C1 segment of cervical spinal cord (tissue), 14 donors: ENCODE data around the gene GP2.

Source experiments
- DNase-seq, 14 donors: peaks; one replicate each; lab custom pipeline; 2025; lab: John Stamatoyannopoulos, UW

GP2 gene

GRCh38 chr16:20327444-20328041, at the start of gene GP2:
TSS of gene GP2 (minus strand) at chr16:20327513. CDS start at chr16:20326431, 1,082 bp downstream.
- DNase-seq = no peak

- no peak for DNase-seq
Measured at GRCh38 chr16:20372701-20373100, 45.4 kb upstream of the GP2 start.

- DNase-seq = no peak
Measured at GRCh38 chr16:20369452-20370054, 42.2 kb upstream of the GP2 start.

- DNase-seq = no peak
Measured at GRCh38 chr16:20364051-20364450, 36.7 kb upstream of the GP2 start.

- DNase-seq = no peak
Measured at GRCh38 chr16:20363191-20363590, 35.9 kb upstream of the GP2 start.

GRCh38 chr16:20359997-20360396, 32.7 kb upstream of the GP2 start:
- no peak for DNase-seq

- no peak for DNase-seq
Measured at GRCh38 chr16:20355114-20355782, 27.9 kb upstream of the GP2 start.

- no peak for DNase-seq
Measured at GRCh38 chr16:20353379-20353778, 26.1 kb upstream of the GP2 start.

- no peak for DNase-seq
Measured at GRCh38 chr16:20352615-20353014, 25.3 kb upstream of the GP2 start, which contains the start of gene UMOD. TSS of gene UMOD (minus strand) at chr16:20352715. CDS start at chr16:20350737, 1,978 bp downstream.

GRCh38 chr16:20349615-20350014, 22.3 kb upstream of the GP2 start:
- DNase-seq = no peak

GRCh38 chr16:20348365-20349185, 21.3 kb upstream of the GP2 start:
- DNase-seq = no peak

- DNase-seq = no peak
Measured at GRCh38 chr16:20347666-20348364, 20.5 kb upstream of the GP2 start.

- no peak for DNase-seq
Measured at GRCh38 chr16:20344611-20345010, 17.3 kb upstream of the GP2 start.

GRCh38 chr16:20339744-20340143, 12.4 kb upstream of the GP2 start:
- DNase-seq = no peak

GRCh38 chr16:20336955-20337354, 9.6 kb upstream of the GP2 start:
- no peak for DNase-seq

GRCh38 chr16:20334396-20334795, 7.1 kb upstream of the GP2 start:
- no peak for DNase-seq

GRCh38 chr16:20333120-20333519, 5.8 kb upstream of the GP2 start:
- DNase-seq = no peak

- no peak for DNase-seq
Measured at GRCh38 chr16:20332411-20332810, 5.1 kb upstream of the GP2 start.

- DNase-seq = no peak
Measured at GRCh38 chr16:20331635-20332034, 4.3 kb upstream of the GP2 start.

GRCh38 chr16:20329392-20330138, 2.3 kb upstream of the GP2 start:
- no peak for DNase-seq

GRCh38 chr16:20326321-20326720, 992 bp downstream of the GP2 start:
- DNase-seq = no peak
